WTC11 (cell line): ENCODE data around the gene KCNC3. TPM values are rescaled to one million over a fixed set of nuclear protein-coding genes. Genes with fewer than 3 reads are reported as not detected.

Experiments
- ATAC-seq: fragments of 200-7000 bp; cut with Tn5 transposase; 2 replicates; pipeline ENCODE4 v1.10.0; 2021; ENCODE audit warnings: mild to moderate bottlenecking, moderate library complexity
- CTCF ChIA-PET: fragments of 300-600 bp; sonication (Branson Sonifier 250); formaldehyde crosslinking; loops from one replicate; lab custom pipeline; 2021; ENCODE audit warnings: antibody characterized with exemption; lab: Charles Lee
- POLR2A ChIA-PET: fragments of 350-600 bp; sonication (Branson Sonifier 250); formaldehyde crosslinking; loops from one replicate; lab custom pipeline; 2021; ENCODE audit warnings: antibody characterized with exemption; lab: Charles Lee
- DNase-seq: peaks from one replicate; pipeline ENCODE4 v3.0.0; 2021; ENCODE audit warnings: low spot score
- H3K27ac Mint-ChIP-seq: 2 replicates; pipeline ENCODE4 v1.8.0; 2021; ENCODE audit warnings: mixed read lengths
- H3K27me3 Mint-ChIP-seq: 2 replicates; pipeline ENCODE4 v1.8.0; 2021; ENCODE audit warnings: low read depth, mild to moderate bottlenecking, moderate library complexity, mixed read lengths
- H3K36me3 Mint-ChIP-seq: 2 replicates; pipeline ENCODE4 v1.8.0; 2021; ENCODE audit warnings: mixed read lengths
- H3K4me1 Mint-ChIP-seq: 2 replicates; pipeline ENCODE4 v1.8.0; 2022; ENCODE audit warnings: mixed read lengths
- H3K4me3 Mint-ChIP-seq: 2 replicates; pipeline ENCODE4 v1.8.0; 2021; ENCODE audit warnings: mild to moderate bottlenecking, moderate library complexity, mixed read lengths
- H3K9me3 Mint-ChIP-seq: 2 replicates; pipeline ENCODE4 v1.8.0; 2021; ENCODE audit warnings: mixed read lengths
- CBFB ChIP-seq: sonication (generic); formaldehyde crosslinking; IDR thresholded peaks from 2 replicates; pipeline ENCODE4 v1.8.1; 2022; ENCODE audit warnings: mild to moderate bottlenecking, low read depth, missing genetic modification reagents
- CREB1 ChIP-seq: sonication (generic); formaldehyde crosslinking; IDR thresholded peaks from 2 replicates; pipeline ENCODE4 v1.8.0; 2023; ENCODE audit warnings: mild to moderate bottlenecking, missing genetic modification reagents
- ELF4 ChIP-seq: sonication (generic); formaldehyde crosslinking; IDR thresholded peaks from 2 replicates; pipeline ENCODE4 v1.8.1; 2022; ENCODE audit warnings: low read depth, mild to moderate bottlenecking, moderate library complexity, missing genetic modification reagents
- EMX1 ChIP-seq: fragments of 250-450 bp; sonication (Bioruptor Pico); IDR thresholded peaks from 2 replicates; pipeline ENCODE4 v1.8.0; 2021; ENCODE audit warnings: mild to moderate bottlenecking
- ESRRA ChIP-seq: sonication (generic); formaldehyde crosslinking; IDR thresholded peaks from 2 replicates; pipeline ENCODE4 v1.8.1; 2022; ENCODE audit warnings: mild to moderate bottlenecking, missing genetic modification reagents, borderline replicate concordance
- FOXJ3 ChIP-seq: sonication (generic); formaldehyde crosslinking; IDR thresholded peaks from 2 replicates; pipeline ENCODE4 v1.9.0; 2021; ENCODE audit warnings: missing genetic modification reagents, mild to moderate bottlenecking, borderline replicate concordance
- GTF2I ChIP-seq: fragments of 250-450 bp; sonication (Bioruptor Pico); conservative IDR thresholded peaks from 2 replicates; pipeline ENCODE4 v1.4.0; 2021; ENCODE audit warnings: mild to moderate bottlenecking
- JAZF1 ChIP-seq: fragments of 250-450 bp; sonication (Bioruptor Pico); IDR thresholded peaks from 2 replicates; pipeline ENCODE4 v1.9.0; 2021; ENCODE audit warnings: moderate library complexity, mild to moderate bottlenecking, inconsistent platforms
- JUN ChIP-seq: sonication (generic); formaldehyde crosslinking; IDR thresholded peaks from 2 replicates; pipeline ENCODE4 v1.8.0; 2023; ENCODE audit warnings: mild to moderate bottlenecking, missing genetic modification reagents
- KAT7 ChIP-seq: sonication (generic); formaldehyde crosslinking; IDR thresholded peaks from 2 replicates; pipeline ENCODE4 v1.8.1; 2023; ENCODE audit warnings: missing genetic modification reagents, mild to moderate bottlenecking, borderline replicate concordance
- MXD4 ChIP-seq: fragments of 250-450 bp; sonication (Bioruptor Pico); IDR thresholded peaks from 2 replicates; pipeline ENCODE4 v1.8.0; 2021; ENCODE audit warnings: mild to moderate bottlenecking, moderate library complexity, borderline replicate concordance
- NFATC4 ChIP-seq: fragments of 250-450 bp; sonication (Bioruptor Pico); IDR thresholded peaks from 2 replicates; pipeline ENCODE4 v1.9.0; 2021; ENCODE audit warnings: mild to moderate bottlenecking
- NFYB ChIP-seq: sonication (generic); formaldehyde crosslinking; conservative IDR thresholded peaks from 2 replicates; pipeline ENCODE4 v1.8.0; 2022; ENCODE audit warnings: low read depth, missing genetic modification reagents
- RELA ChIP-seq: sonication (generic); formaldehyde crosslinking; IDR thresholded peaks from 2 replicates; pipeline ENCODE4 v1.8.1; 2022; ENCODE audit warnings: missing genetic modification reagents, mild to moderate bottlenecking, borderline replicate concordance
- TEAD4 ChIP-seq: sonication (generic); formaldehyde crosslinking; IDR thresholded peaks from 2 replicates; pipeline ENCODE4 v1.8.0; 2022; ENCODE audit warnings: mild to moderate bottlenecking, missing genetic modification reagents
- ZBTB21 ChIP-seq: sonication (generic); formaldehyde crosslinking; IDR thresholded peaks from 2 replicates; pipeline ENCODE4 v1.8.1; 2023; ENCODE audit warnings: mild to moderate bottlenecking, missing genetic modification reagents, borderline replicate concordance
- ZNF138 ChIP-seq: sonication (generic); formaldehyde crosslinking; conservative IDR thresholded peaks from 2 replicates; pipeline ENCODE4 v1.8.1; 2022; ENCODE audit warnings: mild to moderate bottlenecking, moderate library complexity, missing genetic modification reagents
- ZNF317 ChIP-seq: sonication (generic); formaldehyde crosslinking; IDR thresholded peaks from 2 replicates; pipeline ENCODE4 v1.8.1; 2023; ENCODE audit warnings: low read depth, mild to moderate bottlenecking, moderate library complexity, missing genetic modification reagents, borderline replicate concordance
- ZNF396 ChIP-seq: fragments of 250-450 bp; sonication (Bioruptor Pico); IDR thresholded peaks from 2 replicates; pipeline ENCODE4 v1.8.0; 2021; ENCODE audit warnings: mild to moderate bottlenecking, moderate library complexity, borderline replicate concordance
- ZNF423 ChIP-seq: fragments of 250-450 bp; sonication (Bioruptor Pico); IDR thresholded peaks from 2 replicates; pipeline ENCODE4 v2.1.2; 2022; ENCODE audit warnings: mild to moderate bottlenecking, moderate library complexity
- ZNF671 ChIP-seq: fragments of 250-450 bp; sonication (Bioruptor Pico); IDR thresholded peaks from 2 replicates; pipeline ENCODE4 v1.8.0; 2021; ENCODE audit warnings: mild to moderate bottlenecking
- total RNA-seq: library from RNA; stranded (reverse); gene quantifications from 3 replicates; pipeline ENCODE4 v1.2.3, GENCODE V29; 2021
- TF ChIP-seq, protein P1 (sequence below): fragments of 250-450 bp; sonication (Bioruptor Pico); IDR thresholded peaks from 2 replicates; pipeline ENCODE4 v1.8.0; 2021; ENCODE audit warnings: mild to moderate bottlenecking
- TF ChIP-seq, protein P2 (sequence below): sonication (generic); formaldehyde crosslinking; IDR thresholded peaks from 2 replicates; pipeline ENCODE4 v1.8.0; 2022; ENCODE audit warnings: mild to moderate bottlenecking, missing genetic modification reagents
- TF ChIP-seq, protein P3 (sequence below): sonication (generic); formaldehyde crosslinking; IDR thresholded peaks from 2 replicates; pipeline ENCODE4 v1.8.0; 2023; ENCODE audit warnings: missing genetic modification reagents, mild to moderate bottlenecking, borderline replicate concordance
- TF ChIP-seq, protein P4 (sequence below): fragments of 250-450 bp; sonication (Bioruptor Pico); IDR thresholded peaks from 2 replicates; pipeline ENCODE4 v1.9.0; 2021; ENCODE audit warnings: moderate library complexity, mild to moderate bottlenecking, inconsistent platforms, borderline replicate concordance
- TF ChIP-seq, protein P5 (sequence below): sonication (generic); formaldehyde crosslinking; IDR thresholded peaks from 2 replicates; pipeline ENCODE4 v1.8.1; 2022; ENCODE audit warnings: low read depth, mild to moderate bottlenecking, moderate library complexity, missing genetic modification reagents, borderline replicate concordance

The KCNC3 gene
- total RNA-seq, 1 experiment from 2014 or later = 8.5 TPM

DNA sequence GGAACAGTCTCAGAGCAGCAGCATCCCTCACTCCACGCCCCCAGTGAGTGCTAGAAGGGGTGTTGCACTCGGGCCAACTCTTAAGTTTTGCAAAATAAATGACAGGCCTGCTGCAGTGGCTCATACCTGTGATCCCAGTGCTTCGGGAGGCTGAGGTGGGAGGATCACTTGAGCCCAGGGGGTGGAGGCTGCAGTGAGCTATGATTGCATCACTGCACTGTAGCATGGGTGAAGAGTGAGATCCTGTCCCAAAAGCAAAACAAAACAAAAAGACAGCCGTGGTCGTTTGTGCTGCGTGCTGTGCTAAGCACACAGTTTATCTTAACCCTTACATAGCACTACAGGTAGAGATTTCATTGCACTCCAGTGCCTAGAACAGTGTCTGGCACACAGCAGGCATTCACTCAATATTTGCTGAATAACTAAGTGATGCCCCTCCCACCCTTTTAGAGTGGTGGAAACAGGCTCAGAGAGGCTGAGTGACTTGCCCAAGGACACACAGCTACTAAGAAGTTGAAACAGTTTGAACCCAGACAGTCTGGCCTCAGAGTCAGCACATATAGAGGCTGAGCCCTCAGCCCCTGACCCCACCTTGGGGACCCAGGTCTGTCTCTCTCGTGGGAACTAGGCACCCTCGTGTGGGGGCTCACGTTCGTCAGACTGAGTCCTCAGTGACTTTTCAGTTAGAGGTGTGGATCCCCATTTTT, 18.3 kb downstream of the KCNC3 start:
- Mint-ChIP-seq H3K9me3 (peaks cover 13% of the 10 kb centered on the region), H3K36me3 (peaks cover 24% of the 10 kb centered on the region), H3K27me3 (peaks cover 52% of the 10 kb centered on the region), H3K4me1 (peaks cover 22% of the 10 kb centered on the region), H3K4me3 (peak overlapping the region; percentile 82), H3K27ac (no peak overlapping the region)
- DNase-seq (no peak), ATAC-seq (no peak)
- ChIA-PET POLR2A (no interaction called here), CTCF (interaction anchor here (1.4 to 2.0 kb wide), 4 partner anchors 46 to 59 kb away, joined by 4 to 11 read pairs (median 5); no protein-coding TSS in a partner anchor)
- TF ChIP-seq, protein P1, sequence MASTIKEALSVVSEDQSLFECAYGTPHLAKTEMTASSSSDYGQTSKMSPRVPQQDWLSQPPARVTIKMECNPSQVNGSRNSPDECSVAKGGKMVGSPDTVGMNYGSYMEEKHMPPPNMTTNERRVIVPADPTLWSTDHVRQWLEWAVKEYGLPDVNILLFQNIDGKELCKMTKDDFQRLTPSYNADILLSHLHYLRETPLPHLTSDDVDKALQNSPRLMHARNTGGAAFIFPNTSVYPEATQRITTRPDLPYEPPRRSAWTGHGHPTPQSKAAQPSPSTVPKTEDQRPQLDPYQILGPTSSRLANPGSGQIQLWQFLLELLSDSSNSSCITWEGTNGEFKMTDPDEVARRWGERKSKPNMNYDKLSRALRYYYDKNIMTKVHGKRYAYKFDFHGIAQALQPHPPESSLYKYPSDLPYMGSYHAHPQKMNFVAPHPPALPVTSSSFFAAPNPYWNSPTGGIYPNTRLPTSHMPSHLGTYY (CRISPR knock-in tag) = no peak
- TF ChIP-seq EMX1 (CRISPR knock-in tag) (peak; percentile 79; the same call in 1 of the 2 replicates), ZNF396 (CRISPR knock-in tag) (no peak), NFATC4 (CRISPR knock-in tag) (no peak), ELF4 (CRISPR knock-in tag) (no peak), MXD4 (no peak), ZNF138 (CRISPR knock-in tag) (0 out of 2 replicates have a peak, but pooled peaks have one; percentile 17), CREB1 (no peak), RELA (CRISPR knock-in tag) (no peak), CBFB (CRISPR knock-in tag) (no peak), KAT7 (no peak), JUN (no peak), ZBTB21 (CRISPR knock-in tag) (no peak)
- TF ChIP-seq, protein P2, sequence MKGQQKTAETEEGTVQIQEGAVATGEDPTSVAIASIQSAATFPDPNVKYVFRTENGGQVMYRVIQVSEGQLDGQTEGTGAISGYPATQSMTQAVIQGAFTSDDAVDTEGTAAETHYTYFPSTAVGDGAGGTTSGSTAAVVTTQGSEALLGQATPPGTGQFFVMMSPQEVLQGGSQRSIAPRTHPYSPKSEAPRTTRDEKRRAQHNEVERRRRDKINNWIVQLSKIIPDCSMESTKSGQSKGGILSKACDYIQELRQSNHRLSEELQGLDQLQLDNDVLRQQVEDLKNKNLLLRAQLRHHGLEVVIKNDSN (CRISPR knock-in tag) = no peak
- TF ChIP-seq, protein P3, sequence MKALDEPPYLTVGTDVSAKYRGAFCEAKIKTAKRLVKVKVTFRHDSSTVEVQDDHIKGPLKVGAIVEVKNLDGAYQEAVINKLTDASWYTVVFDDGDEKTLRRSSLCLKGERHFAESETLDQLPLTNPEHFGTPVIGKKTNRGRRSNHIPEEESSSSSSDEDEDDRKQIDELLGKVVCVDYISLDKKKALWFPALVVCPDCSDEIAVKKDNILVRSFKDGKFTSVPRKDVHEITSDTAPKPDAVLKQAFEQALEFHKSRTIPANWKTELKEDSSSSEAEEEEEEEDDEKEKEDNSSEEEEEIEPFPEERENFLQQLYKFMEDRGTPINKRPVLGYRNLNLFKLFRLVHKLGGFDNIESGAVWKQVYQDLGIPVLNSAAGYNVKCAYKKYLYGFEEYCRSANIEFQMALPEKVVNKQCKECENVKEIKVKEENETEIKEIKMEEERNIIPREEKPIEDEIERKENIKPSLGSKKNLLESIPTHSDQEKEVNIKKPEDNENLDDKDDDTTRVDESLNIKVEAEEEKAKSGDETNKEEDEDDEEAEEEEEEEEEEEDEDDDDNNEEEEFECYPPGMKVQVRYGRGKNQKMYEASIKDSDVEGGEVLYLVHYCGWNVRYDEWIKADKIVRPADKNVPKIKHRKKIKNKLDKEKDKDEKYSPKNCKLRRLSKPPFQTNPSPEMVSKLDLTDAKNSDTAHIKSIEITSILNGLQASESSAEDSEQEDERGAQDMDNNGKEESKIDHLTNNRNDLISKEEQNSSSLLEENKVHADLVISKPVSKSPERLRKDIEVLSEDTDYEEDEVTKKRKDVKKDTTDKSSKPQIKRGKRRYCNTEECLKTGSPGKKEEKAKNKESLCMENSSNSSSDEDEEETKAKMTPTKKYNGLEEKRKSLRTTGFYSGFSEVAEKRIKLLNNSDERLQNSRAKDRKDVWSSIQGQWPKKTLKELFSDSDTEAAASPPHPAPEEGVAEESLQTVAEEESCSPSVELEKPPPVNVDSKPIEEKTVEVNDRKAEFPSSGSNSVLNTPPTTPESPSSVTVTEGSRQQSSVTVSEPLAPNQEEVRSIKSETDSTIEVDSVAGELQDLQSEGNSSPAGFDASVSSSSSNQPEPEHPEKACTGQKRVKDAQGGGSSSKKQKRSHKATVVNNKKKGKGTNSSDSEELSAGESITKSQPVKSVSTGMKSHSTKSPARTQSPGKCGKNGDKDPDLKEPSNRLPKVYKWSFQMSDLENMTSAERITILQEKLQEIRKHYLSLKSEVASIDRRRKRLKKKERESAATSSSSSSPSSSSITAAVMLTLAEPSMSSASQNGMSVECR (CRISPR knock-in tag) = no peak
- TF ChIP-seq, protein P4, sequence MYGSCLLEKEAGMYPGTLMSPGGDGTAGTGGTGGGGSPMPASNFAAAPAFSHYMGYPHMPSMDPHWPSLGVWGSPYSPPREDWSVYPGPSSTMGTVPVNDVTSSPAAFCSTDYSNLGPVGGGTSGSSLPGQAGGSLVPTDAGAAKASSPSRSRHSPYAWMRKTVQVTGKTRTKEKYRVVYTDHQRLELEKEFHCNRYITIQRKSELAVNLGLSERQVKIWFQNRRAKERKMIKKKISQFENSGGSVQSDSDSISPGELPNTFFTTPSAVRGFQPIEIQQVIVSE (CRISPR knock-in tag) = no peak

DNA sequence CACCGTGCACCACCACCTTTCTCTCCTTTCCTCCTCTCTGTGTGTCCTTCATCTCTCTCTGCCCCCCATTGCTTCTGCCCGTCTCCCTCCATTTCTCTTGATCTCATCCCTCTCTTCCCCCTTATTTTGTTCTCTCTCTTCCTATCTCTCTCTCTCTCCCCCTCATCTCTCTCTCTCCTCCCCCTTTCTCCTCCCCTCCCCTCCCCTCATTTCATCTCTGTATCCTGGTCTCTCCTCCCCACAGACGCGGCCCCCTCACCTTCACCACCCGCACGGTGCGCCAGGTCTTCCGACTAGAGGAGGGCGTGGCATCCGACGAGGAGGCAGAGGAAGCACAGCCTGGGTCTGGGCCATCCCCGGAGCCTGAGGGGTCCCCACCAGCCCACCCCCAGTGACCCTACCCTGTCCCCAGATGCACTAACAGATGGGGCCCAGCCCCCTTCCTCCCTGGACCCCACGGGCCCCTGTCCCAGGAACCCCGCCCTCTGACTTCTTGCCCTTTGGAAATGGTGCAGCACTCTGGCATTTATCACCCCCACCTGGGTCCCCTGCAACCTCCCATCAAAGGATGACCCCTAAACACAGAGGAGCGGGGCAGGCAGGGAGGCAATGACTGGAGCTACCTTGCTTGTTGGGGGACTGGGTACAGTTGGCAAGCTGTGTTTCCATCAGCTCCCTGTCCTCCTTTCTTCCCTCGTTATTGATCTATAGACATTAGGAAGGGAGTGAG, 19.6 kb downstream of the KCNC3 start:
- TF ChIP-seq ZNF423 (CRISPR knock-in tag) = no peak
- no peak for TF ChIP-seq ZNF317 (CRISPR knock-in tag)
- TF ChIP-seq FOXJ3 (CRISPR knock-in tag) = no peak
- TF ChIP-seq JAZF1 (CRISPR knock-in tag) = no peak
- TF ChIP-seq ZNF396 (CRISPR knock-in tag) = no peak
- TF ChIP-seq, protein P5, sequence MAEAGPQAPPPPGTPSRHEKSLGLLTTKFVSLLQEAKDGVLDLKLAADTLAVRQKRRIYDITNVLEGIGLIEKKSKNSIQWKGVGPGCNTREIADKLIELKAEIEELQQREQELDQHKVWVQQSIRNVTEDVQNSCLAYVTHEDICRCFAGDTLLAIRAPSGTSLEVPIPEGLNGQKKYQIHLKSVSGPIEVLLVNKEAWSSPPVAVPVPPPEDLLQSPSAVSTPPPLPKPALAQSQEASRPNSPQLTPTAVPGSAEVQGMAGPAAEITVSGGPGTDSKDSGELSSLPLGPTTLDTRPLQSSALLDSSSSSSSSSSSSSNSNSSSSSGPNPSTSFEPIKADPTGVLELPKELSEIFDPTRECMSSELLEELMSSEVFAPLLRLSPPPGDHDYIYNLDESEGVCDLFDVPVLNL (CRISPR knock-in tag) = no peak
- no peak for TF ChIP-seq ESRRA (CRISPR knock-in tag)
- no peak for TF ChIP-seq GTF2I
- no peak for TF ChIP-seq NFYB (CRISPR knock-in tag)
- TF ChIP-seq ZNF671 (CRISPR knock-in tag) = no peak
- no peak for TF ChIP-seq TEAD4 (CRISPR knock-in tag)
- TF ChIP-seq, all 79 proteins: peak for 0
- Mint-ChIP-seq H3K4me3 (no peak overlapping the region), H3K36me3 (peaks cover 30% of the 10 kb centered on the region), H3K27ac (no peak overlapping the region), H3K9me3 (peaks cover 13% of the 10 kb centered on the region), H3K4me1 (peaks cover 22% of the 10 kb centered on the region), H3K27me3 (peaks cover 65% of the 10 kb centered on the region)
- peak; percentile 12 for DNase-seq
- no peak for ATAC-seq
- ChIA-PET POLR2A (no interaction called here), CTCF (no interaction called here)
